AG10803 (cell line): ENCODE data around the gene NCS1.

Source experiments
- DNase-seq: peaks from one replicate; pipeline ENCODE4 v3.0.0; 2010; ENCODE audit warnings: low read depth
- H3K4me3 ChIP-seq: 2 replicates; pipeline ENCODE4 v1.5.1; 2011; ENCODE audit warnings: mild to moderate bottlenecking, low read length, control low read depth
- CTCF ChIP-seq: conservative IDR thresholded peaks from 2 replicates; pipeline ENCODE4 v1.5.1; 2011; ENCODE audit warnings: mild to moderate bottlenecking, low read length, control low read depth, inconsistent platforms

The NCS1 gene

GRCh38 chr9:130197386-130197785 is 25.2 kb downstream of the NCS1 start:
- no peak for DNase-seq
- H3K4me3 ChIP-seq: no peak overlapping the region
- no peak for TF ChIP-seq CTCF

- no peak for TF ChIP-seq CTCF
These were observed 25.7 kb downstream of the NCS1 start for GRCh38 chr9:130197888-130198287.

GRCh38 chr9:130198501-130199179 is 26.4 kb downstream of the NCS1 start:
- no peak for TF ChIP-seq CTCF
- no peak overlapping the region for H3K4me3 ChIP-seq
- DNase-seq: no peak

More at GRCh38 chr9:130197888-130198287, 25.7 kb downstream of the NCS1 start:
- no peak for DNase-seq
- H3K4me3 ChIP-seq: no peak overlapping the region

GRCh38 chr9:130199605-130200004 is 27.4 kb downstream of the NCS1 start:
- peak; percentile 79 for DNase-seq
- TF ChIP-seq CTCF: no peak
- no peak overlapping the region for H3K4me3 ChIP-seq

GRCh38 chr9:130200038-130200849 is 28.0 kb downstream of the NCS1 start:
- no peak for TF ChIP-seq CTCF
- DNase-seq: peak; percentile 18
- no peak overlapping the region for H3K4me3 ChIP-seq

- DNase-seq: no peak
- no peak overlapping the region for H3K4me3 ChIP-seq
- no peak for TF ChIP-seq CTCF
These were observed 29.2 kb downstream of the NCS1 start for GRCh38 chr9:130201399-130201873.
